ENCODE measurements around the gene ADAM12. TPM values are rescaled to one million over a fixed set of nuclear protein-coding genes. Genes with fewer than 3 reads are reported as not detected.

Gene ADAM12
- total and polyA plus RNA-seq, 10 of the 15 experiments (the other 5 are each of a cell fraction or from before 2014, with no cell fraction given): under 0.01 to 0.62 (median 0.04) TPM; not detected in 5

DNA sequence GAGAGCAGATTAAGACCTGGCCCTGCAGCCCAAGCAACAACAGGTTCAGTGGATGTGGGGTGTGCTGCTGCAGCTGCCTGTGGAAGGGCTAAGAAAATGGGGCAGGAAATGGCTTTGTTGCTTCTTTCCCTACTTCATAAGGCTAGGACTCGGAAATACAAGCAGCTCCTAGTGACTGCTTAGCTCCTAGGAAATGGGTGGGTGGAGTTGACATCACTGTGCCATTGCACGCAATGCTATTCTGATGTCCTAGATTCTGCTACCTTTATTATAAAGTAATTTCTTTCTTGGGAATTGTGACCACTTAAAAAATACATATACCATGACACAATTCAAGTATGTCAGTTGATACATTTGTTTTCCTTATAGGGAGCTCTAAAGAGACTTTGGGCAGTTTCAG lies 336.1 kb downstream of the ADAM12 start:
- in situ Hi-C loops (cut with MboI): no loop called here
- no peaks in the 10 kb centered on the region for H3K36me3 ChIP-seq (ENCODE audit: control insufficient read depth in 2 of 2, insufficient read depth in 2 of 2, low read length in 1 of 2)
- intact Hi-C loops (cut with micrococcal nuclease; ENCODE audit: unreplicated experiment): no loop called here
- FAIRE-seq (no peak), DNase-seq (ENCODE audit: low read depth, low spot score) (no peak), ATAC-seq (no peak)
- H3K4me2 ChIP-seq (ENCODE audit: control insufficient read depth, insufficient read depth): no peak overlapping the region
- WGBS (ENCODE audit: insufficient coverage, insufficient replicate concordance, low lambda C conversion rate, missing lambda C conversion rate): 37% methylated on average over 2 of the region's 2 CpGs
- no peaks in the 10 kb centered on the region for H3K4me1 ChIP-seq (ENCODE audit: control insufficient read depth, insufficient read depth, low read length)
- H3K27ac ChIP-seq (ENCODE audit: control insufficient read depth, insufficient read depth): no peak overlapping the region
- ChIA-PET CTCF (no interaction called here), RAD21 (ENCODE audit: unreplicated experiment) (no interaction called here), SMC1A (ENCODE audit: uncharacterized antibody, unreplicated experiment) (no interaction called here), POLR2A (no interaction called here)
- no peak overlapping the region for H3K4me3 ChIP-seq
- no peaks in the 10 kb centered on the region for H3K79me2 ChIP-seq (ENCODE audit: control insufficient read depth, insufficient read depth, low read length)
- H2AFZ ChIP-seq (ENCODE audit: control insufficient read depth, low read depth, low read length): no peak overlapping the region
- no TSS peak for BruUV-seq (replicated peaks)
- no peak overlapping the region for H3K9ac ChIP-seq (ENCODE audit: control insufficient read depth, insufficient read depth, low read length)
- TF ChIP-seq ZSCAN29 (IDR thresholded peaks at IDR 0.05) (no peak), GABPA (IDR thresholded peaks at IDR 0.05; ENCODE audit: low read depth) (no peak), TBL1XR1 (IDR thresholded peaks at IDR 0.05; ENCODE audit: low read depth, low read length) (no peak), SUZ12 (IDR thresholded peaks at IDR 0.05; ENCODE audit: unreplicated experiment) (no peak), SMAD1 (IDR thresholded peaks at IDR 0.05; ENCODE audit: low read depth, partially characterized antibody) (no peak), EZH2 (IDR thresholded peaks at IDR 0.05; ENCODE audit: borderline replicate concordance, control insufficient read depth, low read depth, low read length) (no peak), BHLHE40 (IDR thresholded peaks at IDR 0.05; ENCODE audit: borderline replicate concordance in 1 of 2, low read depth in 2 of 2, low read length in 1 of 2) (no peak), DPF2 (IDR thresholded peaks at IDR 0.05) (no peak), POLR2A (IDR thresholded peaks at IDR 0.05; ENCODE audit: low read depth, low read length) (no peak), SRF (IDR thresholded peaks at IDR 0.05; ENCODE audit: low read depth in 2 of 2, low read length in 2 of 2) (no peak), NRF1 (conservative IDR thresholded peaks at IDR 0.05; ENCODE audit: low read depth, low read length) (no peak), ZNF384 (IDR thresholded peaks at IDR 0.05; ENCODE audit: borderline replicate concordance, low read depth, low read length) (no peak), ASH2L (IDR thresholded peaks at IDR 0.05; ENCODE audit: borderline replicate concordance, low read depth) (no peak), CREM (IDR thresholded peaks at IDR 0.05; ENCODE audit: low read depth) (no peak), JUND (IDR thresholded peaks at IDR 0.05; ENCODE audit: low read depth, low read length) (no peak), GATAD2B (conservative IDR thresholded peaks at IDR 0.05; ENCODE audit: low read depth) (no peak), TCF12 (IDR thresholded peaks at IDR 0.05; ENCODE audit: low read depth, low read length) (no peak), HDAC2 (IDR thresholded peaks at IDR 0.05) (no peak)
- TF ChIP-seq, protein P1, sequence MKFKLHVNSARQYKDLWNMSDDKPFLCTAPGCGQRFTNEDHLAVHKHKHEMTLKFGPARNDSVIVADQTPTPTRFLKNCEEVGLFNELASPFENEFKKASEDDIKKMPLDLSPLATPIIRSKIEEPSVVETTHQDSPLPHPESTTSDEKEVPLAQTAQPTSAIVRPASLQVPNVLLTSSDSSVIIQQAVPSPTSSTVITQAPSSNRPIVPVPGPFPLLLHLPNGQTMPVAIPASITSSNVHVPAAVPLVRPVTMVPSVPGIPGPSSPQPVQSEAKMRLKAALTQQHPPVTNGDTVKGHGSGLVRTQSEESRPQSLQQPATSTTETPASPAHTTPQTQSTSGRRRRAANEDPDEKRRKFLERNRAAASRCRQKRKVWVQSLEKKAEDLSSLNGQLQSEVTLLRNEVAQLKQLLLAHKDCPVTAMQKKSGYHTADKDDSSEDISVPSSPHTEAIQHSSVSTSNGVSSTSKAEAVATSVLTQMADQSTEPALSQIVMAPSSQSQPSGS (IDR thresholded peaks at IDR 0.05; ENCODE audit: low read length): no peak
- TF ChIP-seq, protein P2, sequence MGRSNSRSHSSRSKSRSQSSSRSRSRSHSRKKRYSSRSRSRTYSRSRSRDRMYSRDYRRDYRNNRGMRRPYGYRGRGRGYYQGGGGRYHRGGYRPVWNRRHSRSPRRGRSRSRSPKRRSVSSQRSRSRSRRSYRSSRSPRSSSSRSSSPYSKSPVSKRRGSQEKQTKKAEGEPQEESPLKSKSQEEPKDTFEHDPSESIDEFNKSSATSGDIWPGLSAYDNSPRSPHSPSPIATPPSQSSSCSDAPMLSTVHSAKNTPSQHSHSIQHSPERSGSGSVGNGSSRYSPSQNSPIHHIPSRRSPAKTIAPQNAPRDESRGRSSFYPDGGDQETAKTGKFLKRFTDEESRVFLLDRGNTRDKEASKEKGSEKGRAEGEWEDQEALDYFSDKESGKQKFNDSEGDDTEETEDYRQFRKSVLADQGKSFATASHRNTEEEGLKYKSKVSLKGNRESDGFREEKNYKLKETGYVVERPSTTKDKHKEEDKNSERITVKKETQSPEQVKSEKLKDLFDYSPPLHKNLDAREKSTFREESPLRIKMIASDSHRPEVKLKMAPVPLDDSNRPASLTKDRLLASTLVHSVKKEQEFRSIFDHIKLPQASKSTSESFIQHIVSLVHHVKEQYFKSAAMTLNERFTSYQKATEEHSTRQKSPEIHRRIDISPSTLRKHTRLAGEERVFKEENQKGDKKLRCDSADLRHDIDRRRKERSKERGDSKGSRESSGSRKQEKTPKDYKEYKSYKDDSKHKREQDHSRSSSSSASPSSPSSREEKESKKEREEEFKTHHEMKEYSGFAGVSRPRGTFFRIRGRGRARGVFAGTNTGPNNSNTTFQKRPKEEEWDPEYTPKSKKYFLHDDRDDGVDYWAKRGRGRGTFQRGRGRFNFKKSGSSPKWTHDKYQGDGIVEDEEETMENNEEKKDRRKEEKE (IDR thresholded peaks at IDR 0.05): no peak
- H4K20me1 ChIP-seq (ENCODE audit: control insufficient read depth, insufficient read depth): no peaks in the 10 kb centered on the region
- no peaks in the 10 kb centered on the region for H3K27me3 ChIP-seq (replicated peaks in 1 of 2; ENCODE audit: control insufficient read depth in 2 of 2, insufficient read depth in 2 of 2, low read length in 1 of 2)
- H3K9me3 ChIP-seq (replicated peaks; ENCODE audit: control insufficient read depth, insufficient read depth, low read length): no peaks in the 10 kb centered on the region

All from GM12878 (cell line).